Karpas-422 (cell line): ENCODE data around the gene JMJD8. TPM values are rescaled to one million over a fixed set of nuclear protein-coding genes. Genes with fewer than 3 reads are reported as not detected.
"Not testable (repeated sequence)": the region's sequence is repeated elsewhere in the genome, so short reads cannot be mapped to it uniquely, and the experiment has no call there.

Experiments used
- DNase-seq: peaks from one replicate; pipeline ENCODE4 v3.0.0-alpha.2; 2015
- H2AFZ ChIP-seq: fragments of 200-600 bp; sonication (generic); 2 replicates; pipeline ENCODE4 v1.6.1; 2014; ENCODE audit warnings: antibody characterized with exemption, low read length, mixed read lengths
- H3K27ac ChIP-seq: fragments of 200-600 bp; sonication (generic); 2 replicates; pipeline ENCODE4 v1.5.1; 2014; ENCODE audit warnings: mild to moderate bottlenecking, low read length, moderate library complexity
- H3K27me3 ChIP-seq: fragments of 200-600 bp; sonication (generic); 2 replicates; pipeline ENCODE4 v1.6.1; 2014; ENCODE audit warnings: low read length, mixed read lengths
- H3K36me3 ChIP-seq: fragments of 200-600 bp; sonication (generic); 2 replicates; pipeline ENCODE4 v1.6.1; 2014; ENCODE audit warnings: low read length, mixed read lengths; ENCODE audit not compliant: insufficient read depth
- H3K4me1 ChIP-seq: fragments of 200-600 bp; sonication (generic); 2 replicates; pipeline ENCODE4 v1.6.1; 2014; ENCODE audit warnings: mild to moderate bottlenecking, low read length, mixed read lengths
- H3K4me2 ChIP-seq: fragments of 200-600 bp; sonication (generic); 2 replicates; pipeline ENCODE4 v1.6.1; 2014; ENCODE audit warnings: low read length, low read depth, mild to moderate bottlenecking; ENCODE audit not compliant: poor library complexity, severe bottlenecking
- H3K4me3 ChIP-seq: fragments of 200-600 bp; sonication (generic); 2 replicates; pipeline ENCODE4 v1.5.1; 2014; ENCODE audit warnings: mild to moderate bottlenecking, antibody characterized with exemption, low read length, mixed read lengths
- H3K79me2 ChIP-seq: fragments of 200-600 bp; sonication (generic); 2 replicates; pipeline ENCODE4 v1.6.1; 2014; ENCODE audit warnings: mild to moderate bottlenecking, low read length, mixed read lengths
- H3K9ac ChIP-seq: fragments of 200-600 bp; sonication (generic); 2 replicates; pipeline ENCODE4 v1.6.0; 2014; ENCODE audit warnings: low read length
- H3K9me2 ChIP-seq: fragments of 200-600 bp; sonication (generic), shearing (Covaris generic); replicated peaks from 2 replicates; pipeline ENCODE4 v1.6.0; 2014; ENCODE audit warnings: mild to moderate bottlenecking, low read length, moderate library complexity; ENCODE audit not compliant: insufficient read depth
- H3K9me3 ChIP-seq: fragments of 300-700, 200-600 bp; sonication (generic); 2 replicates; pipeline ENCODE4 v1.6.1; 2014; ENCODE audit warnings: low read length, mixed read lengths
- H4K20me1 ChIP-seq: fragments of 200-600 bp; sonication (generic); 2 replicates; pipeline ENCODE4 v1.6.1; 2014; ENCODE audit warnings: mild to moderate bottlenecking, antibody characterized with exemption, low read length, low read depth; ENCODE audit not compliant: insufficient read depth
- total RNA-seq: library from RNA; depleted of rRNA; stranded (reverse); fragments of >200 nt; shearing (Covaris generic); gene quantifications from 2 replicates; pipeline ENCODE4 v1.2.3, GENCODE V29; 2014; ENCODE audit warnings: low replicate concordance

JMJD8 gene
- total RNA-seq, 1 experiment from 2014 or later, result 28.1 TPM

DNA sequence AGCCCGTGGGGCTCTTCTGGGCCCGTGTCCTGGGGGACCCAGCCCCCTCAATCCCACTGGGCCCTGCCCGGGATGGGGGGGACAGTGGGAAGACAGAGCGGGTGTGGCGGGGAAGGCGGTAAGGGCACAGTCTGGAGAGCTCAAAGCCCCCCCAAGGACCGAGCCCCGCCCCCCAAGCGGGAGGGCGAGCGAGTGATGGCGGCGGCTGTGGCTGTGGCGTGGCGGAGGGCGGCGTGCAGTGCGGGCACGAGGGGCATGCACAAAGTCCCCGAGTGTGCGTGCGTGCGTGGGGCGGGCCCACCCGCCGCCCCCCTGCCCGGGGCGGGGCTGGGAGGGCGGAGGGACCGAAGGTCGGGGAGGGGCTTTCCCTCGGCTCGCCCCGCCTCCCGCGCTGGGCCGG lies 9.6 kb upstream of the JMJD8 start:
- no peaks in the 10 kb centered on the region for H3K9me3 ChIP-seq
- no peaks in the 10 kb centered on the region for H3K27me3 ChIP-seq
- no peaks in the 10 kb centered on the region for H3K36me3 ChIP-seq
- H3K4me3 ChIP-seq, result no peak overlapping the region; the same call in 1 of the 2 replicates
- no peaks in the 10 kb centered on the region for H4K20me1 ChIP-seq
- H3K4me2 ChIP-seq, result peak overlapping the region; percentile 74
- 0 out of 2 replicates have a peak overlapping the region, but pooled peaks have one; percentile 5 for H2AFZ ChIP-seq
- peak overlapping the region; percentile 74; the same call in 1 of the 2 replicates for H3K9ac ChIP-seq
- no peak overlapping the region for H3K27ac ChIP-seq
- H3K4me1 ChIP-seq, result peaks cover 32% of the 10 kb centered on the region
- peaks cover 6% of the 10 kb centered on the region; the same call in 1 of the 2 replicates for H3K79me2 ChIP-seq
- DNase-seq, result peak; percentile 75
- no peaks in the 10 kb centered on the region; the same call in 1 of the 2 replicates for H3K9me2 ChIP-seq

GRCh38 chr16:693364-693763 lies 9.2 kb upstream of the JMJD8 start:
- Histone ChIP-seq H3K27ac (no peak overlapping the region), H3K4me3 (no peak overlapping the region; the same call in 1 of the 2 replicates), H3K9ac (no peak overlapping the region; the same call in 1 of the 2 replicates), H3K9me3 (no peaks in the 10 kb centered on the region), H2AFZ (0 out of 2 replicates have a peak overlapping the region, but pooled peaks have one; percentile 5), H3K27me3 (no peaks in the 10 kb centered on the region), H3K4me1 (peaks cover 34% of the 10 kb centered on the region), H3K79me2 (peaks cover 6% of the 10 kb centered on the region; the same call in 1 of the 2 replicates), H3K4me2 (peak overlapping the region; percentile 74), H4K20me1 (no peaks in the 10 kb centered on the region), H3K9me2 (no peaks in the 10 kb centered on the region; the same call in 1 of the 2 replicates), H3K36me3 (no peaks in the 10 kb centered on the region)
- no peak for DNase-seq

- H3K36me3 ChIP-seq, result no peaks in the 10 kb centered on the region
- H3K4me1 ChIP-seq, result peaks cover 34% of the 10 kb centered on the region
- DNase-seq, result no peak
- no peak overlapping the region for H3K9ac ChIP-seq
- no peaks in the 10 kb centered on the region for H4K20me1 ChIP-seq
- H3K4me2 ChIP-seq, result no peak overlapping the region
- no peak overlapping the region for H3K27ac ChIP-seq
- H3K27me3 ChIP-seq, result no peaks in the 10 kb centered on the region
- no peak overlapping the region for H3K4me3 ChIP-seq
- H3K9me2 ChIP-seq, result no peaks in the 10 kb centered on the region; the same call in 1 of the 2 replicates
- no peaks in the 10 kb centered on the region for H3K9me3 ChIP-seq
- peaks cover 6% of the 10 kb centered on the region; the same call in 1 of the 2 replicates for H3K79me2 ChIP-seq
- H2AFZ ChIP-seq, result no peak overlapping the region
Observed at GRCh38 chr16:692356-693108, 8.4 kb upstream of the JMJD8 start.

DNA sequence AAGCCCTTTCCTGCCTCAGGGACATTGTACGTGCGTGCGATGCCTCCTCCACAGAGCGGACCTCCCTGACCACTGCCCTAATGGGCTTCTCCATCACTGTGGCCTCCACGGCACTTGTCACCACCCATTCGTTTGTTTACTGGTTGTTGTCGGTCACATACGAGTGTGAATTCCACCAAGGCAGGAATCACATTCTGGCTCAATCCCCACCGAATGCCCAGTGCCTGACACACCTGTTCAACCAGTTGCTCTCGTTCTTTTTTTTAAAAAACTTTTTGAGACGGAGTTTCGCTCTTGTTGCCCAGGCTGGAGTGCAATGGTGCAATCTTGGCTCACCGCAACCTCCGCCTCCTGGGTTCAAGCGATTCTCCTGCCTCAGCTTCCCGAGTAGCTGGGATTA lies 7.1 kb upstream of the JMJD8 start:
- not testable (repeated sequence) for H3K4me2 ChIP-seq

GRCh38 chr16:689175-689897 lies 5.2 kb upstream of the JMJD8 start:
- Histone ChIP-seq H3K27me3 (no peaks in the 10 kb centered on the region), H2AFZ (no peak overlapping the region), H3K79me2 (peaks cover 6% of the 10 kb centered on the region; the same call in 1 of the 2 replicates), H3K9ac (peak overlapping the region; percentile 95), H3K4me2 (peak overlapping the region; percentile 95), H3K4me3 (peak overlapping the region; percentile 97), H3K27ac (peak overlapping the region; percentile 56), H3K9me3 (no peaks in the 10 kb centered on the region), H3K4me1 (peaks cover 19% of the 10 kb centered on the region), H3K9me2 (no peaks in the 10 kb centered on the region; the same call in 1 of the 2 replicates), H4K20me1 (no peaks in the 10 kb centered on the region), H3K36me3 (no peaks in the 10 kb centered on the region)
- no peak for DNase-seq

More for the DNA sequence above, 7.1 kb upstream of the JMJD8 start:
- H3K27me3 ChIP-seq, H3K36me3 ChIP-seq, H3K79me2 ChIP-seq, H2AFZ ChIP-seq, H3K27ac ChIP-seq, DNase-seq, H3K4me3 ChIP-seq, H3K9me2 ChIP-seq, H4K20me1 ChIP-seq, H3K9me3 ChIP-seq, H3K9ac ChIP-seq: not testable (repeated sequence)
- peaks cover 34% of the 10 kb centered on the region for H3K4me1 ChIP-seq

DNA sequence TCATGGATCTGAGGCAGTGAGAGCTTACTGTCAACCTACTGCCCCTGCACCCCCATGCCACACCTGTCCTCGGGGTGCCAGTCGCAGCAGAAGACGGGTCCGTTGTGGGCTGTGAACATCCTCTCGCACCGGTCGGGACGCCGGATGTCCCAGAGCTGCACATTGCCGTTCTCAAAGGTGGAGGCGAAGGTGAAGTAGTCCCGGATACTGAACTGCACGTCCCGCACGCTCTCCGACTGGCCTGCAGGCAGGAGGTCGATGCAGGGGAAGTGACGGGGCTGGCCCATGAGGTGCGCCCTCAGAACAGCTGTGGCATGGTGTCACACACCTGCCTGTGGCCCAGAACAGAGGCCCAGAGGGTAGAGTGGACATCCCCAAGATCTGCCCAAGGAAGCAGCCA lies 3.4 kb upstream of the JMJD8 start:
- no peaks in the 10 kb centered on the region for H3K9me3 ChIP-seq
- H3K27me3 ChIP-seq, result no peaks in the 10 kb centered on the region
- no peak overlapping the region for H3K4me3 ChIP-seq
- DNase-seq, result no peak
- peaks cover 21% of the 10 kb centered on the region for H3K4me1 ChIP-seq
- no peaks in the 10 kb centered on the region for H3K36me3 ChIP-seq
- no peak overlapping the region for H2AFZ ChIP-seq
- no peaks in the 10 kb centered on the region; the same call in 1 of the 2 replicates for H3K9me2 ChIP-seq
- peaks cover 15% of the 10 kb centered on the region for H3K79me2 ChIP-seq
- H4K20me1 ChIP-seq, result no peaks in the 10 kb centered on the region
- no peak overlapping the region for H3K27ac ChIP-seq
- H3K4me2 ChIP-seq, result no peak overlapping the region
- H3K9ac ChIP-seq, result no peak overlapping the region

DNA sequence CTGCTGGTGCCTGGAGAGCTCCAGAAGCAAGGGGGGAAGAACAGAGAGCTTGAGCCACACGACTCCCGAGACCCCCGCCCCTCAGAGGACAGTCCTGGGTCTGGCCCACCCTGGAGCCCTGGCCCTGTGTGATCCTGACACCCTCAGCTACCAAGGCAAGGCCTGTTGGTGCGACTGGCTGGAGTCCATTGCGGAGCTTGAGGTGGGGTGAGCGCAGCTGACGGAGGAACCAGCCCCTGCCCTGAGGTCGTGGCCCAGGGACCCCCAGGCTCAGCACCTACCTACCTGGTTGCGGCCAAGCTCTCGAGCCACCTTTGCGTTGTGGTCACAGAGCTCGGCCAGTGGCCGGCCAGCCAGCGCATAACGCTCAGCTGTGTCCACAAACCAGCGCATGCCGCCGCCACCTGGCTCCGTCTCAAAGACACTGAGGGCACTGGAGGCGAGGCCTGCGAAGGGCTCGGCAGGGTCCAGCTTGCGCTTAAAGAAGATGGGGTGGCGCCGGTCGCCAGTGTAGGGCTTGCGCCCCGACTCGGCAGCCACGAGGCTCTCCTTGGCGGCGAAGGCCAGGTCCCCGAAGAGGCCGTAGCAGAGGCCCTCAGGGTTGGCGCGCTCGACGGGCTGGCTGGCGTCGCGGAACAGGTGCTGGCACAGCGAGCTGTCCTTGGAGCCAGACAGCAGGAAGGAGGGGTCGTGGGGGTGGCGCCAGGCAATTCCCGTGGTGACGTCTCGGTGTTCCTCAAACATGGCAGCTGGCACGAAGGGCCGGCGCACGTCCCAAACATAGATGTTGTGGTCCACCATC lies 2.5 kb upstream of the JMJD8 start:
- no peaks in the 10 kb centered on the region; the same call in 1 of the 2 replicates for H3K9me2 ChIP-seq
- H3K4me2 ChIP-seq, result no peak overlapping the region
- no peak for DNase-seq
- peaks cover 29% of the 10 kb centered on the region for H3K4me1 ChIP-seq
- H3K27ac ChIP-seq, result no peak overlapping the region
- H3K9me3 ChIP-seq, result no peaks in the 10 kb centered on the region
- H2AFZ ChIP-seq, result no peak overlapping the region
- peaks cover 23% of the 10 kb centered on the region for H3K79me2 ChIP-seq
- H3K36me3 ChIP-seq, result 0 out of 2 replicates have a peak, but pooled peaks cover 4% of the 10 kb centered on the region
- H4K20me1 ChIP-seq, result peaks cover 2% of the 10 kb centered on the region
- no peak overlapping the region for H3K4me3 ChIP-seq
- no peaks in the 10 kb centered on the region for H3K27me3 ChIP-seq
- H3K9ac ChIP-seq, result no peak overlapping the region
